ENCODE measurements around the gene STRIP1.

Gene STRIP1

DNA sequence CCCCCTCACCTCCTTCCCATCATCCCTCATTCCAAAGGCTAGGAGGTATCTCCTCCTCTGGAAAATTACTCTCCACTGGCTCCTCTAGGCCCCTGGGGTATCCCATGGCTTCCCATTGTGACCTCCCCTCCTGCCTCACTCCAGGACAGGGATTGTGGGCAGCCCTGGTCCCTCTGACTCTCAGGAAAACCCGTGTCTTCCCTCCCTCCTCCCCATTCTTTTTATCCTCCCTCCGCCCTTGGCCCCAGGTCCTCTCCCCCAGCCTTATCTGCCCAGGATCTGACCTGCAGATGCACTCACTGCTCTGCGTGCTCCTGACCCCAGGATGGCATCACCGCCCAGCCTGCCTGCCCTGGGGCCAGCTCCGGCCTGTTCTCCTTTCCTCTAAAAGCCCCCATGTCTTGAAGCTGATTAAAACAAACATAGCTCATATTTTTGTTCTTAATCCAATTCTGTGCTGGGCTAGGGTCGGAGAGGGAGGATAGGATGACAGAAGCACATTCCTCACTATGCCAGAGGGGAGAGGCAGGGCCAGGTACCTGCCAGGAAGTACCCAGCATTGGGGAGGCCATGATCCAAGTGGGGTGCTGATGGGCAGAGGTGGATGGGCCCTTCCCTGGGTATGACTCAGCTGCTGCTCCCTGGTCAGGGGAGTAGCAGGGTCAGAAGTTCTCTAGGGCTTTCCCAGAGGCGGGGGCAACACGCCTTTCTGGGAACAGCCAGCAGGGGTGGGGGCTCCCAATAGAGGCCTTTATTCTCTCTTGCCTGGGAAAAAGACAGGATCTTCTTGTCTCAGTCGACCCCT, 64.0 kb downstream of the STRIP1 start:
- no peak for DNase-seq

DNA sequence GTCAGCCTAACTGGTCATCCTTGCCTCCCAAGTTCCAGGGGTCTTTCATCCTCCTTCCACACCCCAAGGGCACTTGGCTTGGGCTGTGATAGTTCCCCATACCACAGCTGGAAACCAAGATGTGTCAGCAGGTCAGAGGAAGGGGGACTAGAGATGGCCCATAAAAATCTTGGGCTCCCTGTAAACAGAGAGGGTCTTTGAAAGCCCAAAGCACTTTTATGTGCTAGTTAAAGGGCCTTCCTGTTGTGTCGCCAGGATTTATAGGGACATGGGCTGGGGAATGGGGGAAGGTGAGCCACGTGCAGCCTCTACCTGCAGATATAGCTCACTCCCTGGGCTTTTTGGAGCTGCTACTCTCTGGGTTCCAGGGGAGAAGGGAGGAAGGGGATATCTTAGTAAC, 65.9 kb downstream of the STRIP1 start:
- no peak for DNase-seq

DNA sequence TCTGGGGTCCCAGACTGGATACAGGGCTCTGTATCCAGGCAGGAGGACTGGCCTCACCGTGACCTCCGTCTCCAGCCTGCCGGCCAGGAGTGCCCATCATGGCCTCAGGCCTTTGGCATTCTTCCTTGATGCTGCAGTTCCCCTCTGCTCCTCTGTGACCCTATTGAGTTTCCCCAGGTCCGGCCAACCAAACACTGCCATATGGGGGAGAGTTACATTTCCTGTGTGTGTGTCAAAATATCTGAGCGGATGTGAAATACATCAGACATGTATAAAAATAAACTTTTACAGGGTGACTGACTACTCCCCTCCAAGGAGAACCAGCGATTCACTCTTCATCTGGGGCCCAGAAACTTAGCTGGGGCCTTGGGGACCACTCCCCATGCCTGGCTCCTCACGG, 67.7 kb downstream of the STRIP1 start:
- DNase-seq: no peak
